ENCODE results near the gene DDX20.
"Not testable (repeated sequence)": the region's sequence is repeated elsewhere in the genome, so short reads cannot be mapped to it uniquely, and the experiment has no call there.

DDX20 gene

GRCh38 chr1:111789666-111790316, 34.1 kb downstream of the DDX20 start:
- in situ Hi-C loops (cut with HindIII; ENCODE audit: low sequenced_read_pairs): no loop called here
- TF ChIP-seq, protein P1, sequence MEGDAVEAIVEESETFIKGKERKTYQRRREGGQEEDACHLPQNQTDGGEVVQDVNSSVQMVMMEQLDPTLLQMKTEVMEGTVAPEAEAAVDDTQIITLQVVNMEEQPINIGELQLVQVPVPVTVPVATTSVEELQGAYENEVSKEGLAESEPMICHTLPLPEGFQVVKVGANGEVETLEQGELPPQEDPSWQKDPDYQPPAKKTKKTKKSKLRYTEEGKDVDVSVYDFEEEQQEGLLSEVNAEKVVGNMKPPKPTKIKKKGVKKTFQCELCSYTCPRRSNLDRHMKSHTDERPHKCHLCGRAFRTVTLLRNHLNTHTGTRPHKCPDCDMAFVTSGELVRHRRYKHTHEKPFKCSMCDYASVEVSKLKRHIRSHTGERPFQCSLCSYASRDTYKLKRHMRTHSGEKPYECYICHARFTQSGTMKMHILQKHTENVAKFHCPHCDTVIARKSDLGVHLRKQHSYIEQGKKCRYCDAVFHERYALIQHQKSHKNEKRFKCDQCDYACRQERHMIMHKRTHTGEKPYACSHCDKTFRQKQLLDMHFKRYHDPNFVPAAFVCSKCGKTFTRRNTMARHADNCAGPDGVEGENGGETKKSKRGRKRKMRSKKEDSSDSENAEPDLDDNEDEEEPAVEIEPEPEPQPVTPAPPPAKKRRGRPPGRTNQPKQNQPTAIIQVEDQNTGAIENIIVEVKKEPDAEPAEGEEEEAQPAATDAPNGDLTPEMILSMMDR (IDR thresholded peaks at IDR 0.05; ENCODE audit: low read depth, low read length): no peak
- no peak for DNase-seq (ENCODE audit: low read depth, low spot score)
- no peak overlapping the region for H3K4me3 ChIP-seq (ENCODE audit: low read depth, low read length)

DNA sequence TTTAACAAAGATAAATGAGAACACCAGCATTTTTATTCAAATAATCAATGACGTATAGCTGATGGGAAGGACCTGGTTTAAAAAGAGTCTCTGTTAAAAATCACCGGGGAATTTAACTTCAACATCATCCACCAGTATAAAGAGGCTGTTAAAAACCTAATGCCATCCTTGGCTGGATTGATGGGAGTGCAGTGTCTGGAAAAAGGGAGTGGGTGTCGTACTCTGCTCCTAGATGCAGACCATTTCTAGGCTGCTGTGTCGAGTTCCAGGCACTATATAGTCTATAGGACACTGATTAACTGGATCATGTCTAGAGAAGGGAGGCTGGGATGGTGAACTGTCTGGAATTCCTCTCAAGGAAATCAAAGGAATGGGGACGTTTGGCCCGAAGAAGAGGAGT, 36.1 kb downstream of the DDX20 start:
- in situ Hi-C loops (cut with HindIII; ENCODE audit: low sequenced_read_pairs): no loop called here

DNA sequence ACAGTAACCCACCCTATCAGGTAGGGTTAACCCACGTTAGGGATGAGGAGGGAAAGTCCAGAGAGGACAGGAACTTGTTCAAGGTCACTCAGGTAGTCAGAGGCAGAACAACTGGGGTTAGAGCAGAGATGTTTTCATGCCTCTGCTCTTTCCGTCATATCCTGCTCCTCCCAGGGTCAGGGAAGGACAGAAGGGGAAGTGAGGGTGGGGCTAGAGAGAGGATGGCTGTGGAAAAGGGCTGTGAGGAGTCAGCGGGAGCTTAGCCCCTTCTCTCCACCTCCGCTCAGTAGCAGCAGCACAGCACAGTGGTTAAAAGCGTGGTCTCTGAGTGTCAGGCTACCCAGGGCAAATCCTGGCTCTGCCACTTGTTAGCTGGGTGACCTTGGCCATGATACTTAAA, 36.5 kb downstream of the DDX20 start:
- in situ Hi-C loops (cut with HindIII; ENCODE audit: low sequenced_read_pairs): no loop called here
- no peak overlapping the region for H3K4me3 ChIP-seq (ENCODE audit: low read depth, low read length)
- TF ChIP-seq, protein P1 (IDR thresholded peaks at IDR 0.05; ENCODE audit: low read depth, low read length): no peak
- DNase-seq (ENCODE audit: low read depth, low spot score): no peak

More for the DNA sequence above, 36.1 kb downstream of the DDX20 start:
- no peak overlapping the region for H3K4me3 ChIP-seq (ENCODE audit: low read depth, low read length)
- DNase-seq (ENCODE audit: low read depth, low spot score): no peak
- TF ChIP-seq, protein P1 (IDR thresholded peaks at IDR 0.05; ENCODE audit: low read depth, low read length): no peak

- no peak overlapping the region for H3K4me3 ChIP-seq (ENCODE audit: low read depth, low read length)
- DNase-seq (ENCODE audit: low read depth, low spot score): no peak
- TF ChIP-seq, protein P1 (IDR thresholded peaks at IDR 0.05; ENCODE audit: low read depth, low read length): no peak
- in situ Hi-C loops (cut with HindIII; ENCODE audit: low sequenced_read_pairs): no loop called here
These were observed 38.2 kb downstream of the DDX20 start for GRCh38 chr1:111793923-111794322.

DNA sequence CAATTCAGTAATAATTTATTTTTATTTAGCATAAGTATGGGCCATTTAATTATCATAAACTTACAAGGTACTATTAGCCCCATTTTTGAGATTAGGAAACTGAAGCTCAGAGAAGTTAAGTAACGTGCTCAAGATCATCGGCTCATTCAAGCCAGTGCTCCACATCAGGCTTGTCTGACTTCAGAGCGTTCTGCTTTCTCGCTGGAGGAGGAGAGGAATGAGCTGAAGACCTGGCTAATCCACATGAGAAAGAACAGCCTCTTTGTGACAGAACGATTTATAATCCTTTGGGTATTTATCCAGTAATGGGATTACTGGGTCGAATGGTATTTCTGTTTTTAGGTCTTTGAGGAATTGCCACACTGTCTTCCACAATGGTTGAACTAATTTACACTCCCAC, 39.7 kb downstream of the DDX20 start:
- TF ChIP-seq, protein P1 (IDR thresholded peaks at IDR 0.05; ENCODE audit: low read depth, low read length): no peak

DNA sequence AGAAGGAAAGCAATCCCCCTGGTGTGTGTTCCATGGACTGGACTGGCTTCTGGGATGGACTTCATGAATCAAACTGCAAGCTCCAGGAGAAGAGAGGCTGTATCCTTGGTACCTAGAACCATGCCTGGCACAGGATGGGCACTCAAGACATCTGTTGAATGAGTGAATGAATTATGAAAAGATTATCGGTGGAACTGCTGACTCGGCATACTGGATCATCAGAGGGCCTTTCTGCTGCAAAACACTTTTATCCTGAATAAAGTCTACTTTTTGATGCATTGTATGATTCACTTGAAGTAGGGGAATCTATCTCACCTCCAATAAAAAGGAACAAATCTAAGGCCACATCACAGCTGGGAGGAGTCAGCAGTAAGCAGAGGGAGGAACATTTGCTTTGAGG, 42.9 kb downstream of the DDX20 start:
- TF ChIP-seq, protein P1 (IDR thresholded peaks at IDR 0.05; ENCODE audit: low read depth, low read length): no peak
- in situ Hi-C loops (cut with HindIII; ENCODE audit: low sequenced_read_pairs): no loop called here
- DNase-seq (ENCODE audit: low read depth, low spot score): no peak
- no peak overlapping the region for H3K4me3 ChIP-seq (ENCODE audit: low read depth, low read length)

More for the DNA sequence above, 39.7 kb downstream of the DDX20 start:
- in situ Hi-C loops (cut with HindIII; ENCODE audit: low sequenced_read_pairs): no loop called here
- H3K4me3 ChIP-seq (ENCODE audit: low read depth, low read length): no peak overlapping the region
- DNase-seq (ENCODE audit: low read depth, low spot score): no peak

- DNase-seq (ENCODE audit: low read depth, low spot score); H3K4me3 ChIP-seq (ENCODE audit: low read depth, low read length); in situ Hi-C loops (cut with HindIII; ENCODE audit: low sequenced_read_pairs): not testable (repeated sequence)
These were observed 44.0 kb downstream of the DDX20 start for GRCh38 chr1:111799722-111800121.

Measured in astrocyte of the spinal cord (primary cell).